ENCODE measurements around the gene CASZ1.

Gene CASZ1

DNA sequence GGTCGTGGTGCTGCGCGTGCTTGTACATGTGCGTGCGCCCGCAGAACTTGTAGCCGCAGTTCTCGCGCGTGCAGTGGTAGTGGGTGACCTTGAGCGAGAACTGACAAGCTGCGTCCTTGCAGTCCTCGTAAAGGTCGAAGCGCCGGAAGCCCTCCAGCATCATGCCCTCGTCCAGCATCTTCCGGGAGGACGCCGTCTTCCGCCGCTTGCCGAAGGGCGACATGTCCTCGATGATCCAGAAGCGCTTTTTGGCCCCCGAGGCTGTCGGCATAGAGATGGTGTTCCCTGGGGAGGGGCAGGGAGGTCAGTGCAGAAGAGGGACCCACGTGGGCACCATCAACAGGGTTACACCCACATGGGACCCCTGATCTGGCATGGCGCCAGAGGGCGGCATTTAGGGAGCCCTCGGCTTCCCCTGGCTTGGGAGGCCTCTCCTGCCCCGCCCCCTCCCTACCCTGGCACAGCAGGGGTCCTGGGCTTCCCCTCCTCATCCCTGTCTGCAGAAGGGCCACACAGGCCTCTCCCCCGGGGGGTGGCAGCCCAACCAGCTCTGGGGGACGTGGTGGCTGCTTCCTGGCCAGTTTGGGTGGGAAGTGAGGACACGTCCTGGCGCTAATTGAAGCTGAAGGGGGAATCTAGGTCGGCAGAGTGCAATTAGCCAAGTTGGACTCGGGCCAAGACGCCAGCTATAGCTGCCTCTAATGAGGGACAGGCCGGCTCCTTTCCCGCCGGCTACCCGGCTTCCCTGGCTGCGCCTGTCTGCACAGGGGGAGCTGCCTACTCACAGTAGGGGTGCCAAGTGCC lies 156.5 kb downstream of the CASZ1 start:
- no peak overlapping the region for H3K27ac Mint-ChIP-seq
- no peak for DNase-seq
- no peak for TF ChIP-seq CTCF (IDR thresholded peaks at IDR 0.05)
- peaks cover 63% of the 10 kb centered on the region for H3K27me3 Mint-ChIP-seq (ENCODE audit: low read depth, poor library complexity)
- peaks cover 12% of the 10 kb centered on the region for H3K4me1 Mint-ChIP-seq
- no peak overlapping the region for H3K4me3 Mint-ChIP-seq
- H3K9me3 Mint-ChIP-seq, result no peaks in the 10 kb centered on the region
- H3K36me3 Mint-ChIP-seq (ENCODE audit: low read depth), result no peaks in the 10 kb centered on the region

GRCh38 chr1:10639011-10639774 lies 157.3 kb downstream of the CASZ1 start:
- TF ChIP-seq CTCF (IDR thresholded peaks at IDR 0.05), result no peak
- Mint-ChIP-seq H3K36me3 (ENCODE audit: low read depth) (no peaks in the 10 kb centered on the region), H3K27me3 (ENCODE audit: low read depth, poor library complexity) (peaks cover 63% of the 10 kb centered on the region), H3K27ac (no peak overlapping the region), H3K9me3 (no peaks in the 10 kb centered on the region), H3K4me3 (peak overlapping the region; percentile 69), H3K4me1 (peaks cover 12% of the 10 kb centered on the region)
- DNase-seq, result peak; percentile 60

DNA sequence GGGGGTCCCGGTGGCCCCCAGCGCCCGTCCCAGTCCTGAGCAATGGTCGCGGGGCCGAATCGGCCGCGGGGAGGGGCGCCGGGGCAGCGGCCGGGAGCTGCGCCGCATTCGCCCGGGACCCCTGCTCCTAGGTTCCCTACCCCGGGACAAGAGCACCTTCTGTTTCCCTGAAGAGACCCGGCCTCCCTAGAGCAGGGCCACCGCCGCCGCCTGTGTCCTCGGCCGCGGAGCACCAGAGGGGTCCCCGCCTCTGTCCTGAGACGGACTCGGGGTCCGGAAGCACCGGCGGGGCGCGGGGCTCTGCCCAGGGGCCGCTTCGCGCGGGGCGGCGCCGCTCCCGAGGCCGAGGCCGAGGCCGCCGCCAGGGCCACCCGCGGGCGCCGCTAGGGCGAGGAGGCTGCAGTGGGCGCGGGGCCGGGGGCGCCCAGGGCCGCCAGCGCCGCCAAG lies 157.9 kb downstream of the CASZ1 start:
- Mint-ChIP-seq H3K36me3 (ENCODE audit: low read depth) (no peaks in the 10 kb centered on the region), H3K27me3 (ENCODE audit: low read depth, poor library complexity) (peaks cover 62% of the 10 kb centered on the region), H3K4me3 (no peak overlapping the region), H3K4me1 (peaks cover 12% of the 10 kb centered on the region), H3K9me3 (no peaks in the 10 kb centered on the region), H3K27ac (no peak overlapping the region)
- TF ChIP-seq CTCF (IDR thresholded peaks at IDR 0.05), result no peak
- DNase-seq, result no peak

GRCh38 chr1:10637834-10638558 lies 158.4 kb downstream of the CASZ1 start:
- DNase-seq, result no peak
- H3K4me3 Mint-ChIP-seq, result no peak overlapping the region

DNA sequence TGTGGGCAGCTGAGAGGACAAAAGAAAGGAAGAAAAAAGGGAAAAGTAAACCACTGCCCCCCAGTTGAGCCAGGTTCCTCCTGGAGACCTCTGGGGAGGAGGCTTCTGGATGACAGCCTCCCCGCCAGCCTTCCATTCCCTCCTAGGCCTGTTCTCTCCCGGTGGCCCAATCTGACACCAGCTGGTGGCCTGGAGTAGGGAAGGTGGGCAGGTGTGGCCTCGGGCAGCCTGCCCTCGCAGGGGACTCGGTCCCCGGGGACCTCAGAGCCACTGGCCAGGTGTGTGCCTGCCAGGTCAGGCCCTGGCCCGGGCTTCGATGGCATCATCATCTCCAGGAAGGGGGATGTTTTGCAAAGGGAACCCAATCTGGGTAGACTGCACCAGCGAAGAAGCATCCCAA lies 159.0 kb downstream of the CASZ1 start:
- H3K27ac Mint-ChIP-seq, result no peak overlapping the region
- peaks cover 61% of the 10 kb centered on the region for H3K27me3 Mint-ChIP-seq (ENCODE audit: low read depth, poor library complexity)
- peaks cover 14% of the 10 kb centered on the region for H3K4me1 Mint-ChIP-seq
- peak overlapping the region; percentile 49 for H3K4me3 Mint-ChIP-seq
- no peak for DNase-seq
- no peaks in the 10 kb centered on the region for H3K36me3 Mint-ChIP-seq (ENCODE audit: low read depth)
- TF ChIP-seq CTCF (IDR thresholded peaks at IDR 0.05), result no peak
- no peaks in the 10 kb centered on the region for H3K9me3 Mint-ChIP-seq

More at GRCh38 chr1:10637834-10638558, 158.4 kb downstream of the CASZ1 start:
- Mint-ChIP-seq H3K27ac (no peak overlapping the region), H3K27me3 (ENCODE audit: low read depth, poor library complexity) (peaks cover 62% of the 10 kb centered on the region), H3K9me3 (no peaks in the 10 kb centered on the region), H3K4me1 (peaks cover 12% of the 10 kb centered on the region), H3K36me3 (ENCODE audit: low read depth) (no peaks in the 10 kb centered on the region)
- TF ChIP-seq CTCF (IDR thresholded peaks at IDR 0.05), result no peak

Data from nephron progenitor cell (in vitro differentiated cells).